Ishikawa (cell line): ENCODE data around the gene GATAD2A.

Source experiments
- CEBPB ChIP-seq: IDR thresholded peaks from 2 replicates; pipeline ENCODE4 v1.6.1; 2012
- CREB1 ChIP-seq: IDR thresholded peaks from 2 replicates; pipeline ENCODE4 v1.6.1; 2012; ENCODE audit warnings: low read depth
- EGR1 ChIP-seq: IDR thresholded peaks from 2 replicates; pipeline ENCODE4 v1.6.1; 2012
- EP300 ChIP-seq: IDR thresholded peaks from 2 replicates; pipeline ENCODE4 v1.6.1; 2012; ENCODE audit warnings: borderline replicate concordance
- FOXM1 ChIP-seq: IDR thresholded peaks from 2 replicates; pipeline ENCODE4 v1.6.1; 2012; ENCODE audit warnings: low read depth, borderline replicate concordance
- MAX ChIP-seq: IDR thresholded peaks from 2 replicates; pipeline ENCODE4 v1.6.1; 2012
- NFIC ChIP-seq: IDR thresholded peaks from 2 replicates; pipeline ENCODE4 v1.6.1; 2012
- RAD21 ChIP-seq: IDR thresholded peaks from 2 replicates; pipeline ENCODE4 v1.6.1; 2012; ENCODE audit warnings: low read depth
- TAF1 ChIP-seq: IDR thresholded peaks from 2 replicates; pipeline ENCODE4 v1.6.1; 2012; ENCODE audit warnings: low read depth, mild to moderate bottlenecking
- TCF12 ChIP-seq: IDR thresholded peaks from 2 replicates; pipeline ENCODE4 v1.6.1; 2012; ENCODE audit warnings: low read depth
- TEAD4 ChIP-seq: IDR thresholded peaks from 2 replicates; pipeline ENCODE4 v1.6.1; 2012
- USF1 ChIP-seq: IDR thresholded peaks from 2 replicates; pipeline ENCODE4 v1.6.1; 2012
- YY1 ChIP-seq: IDR thresholded peaks from 2 replicates; pipeline ENCODE4 v1.6.1; 2012; ENCODE audit warnings: low read depth
- ZBTB7A ChIP-seq: IDR thresholded peaks from 2 replicates; pipeline ENCODE4 v1.6.1; 2012; ENCODE audit warnings: low read depth
- TF ChIP-seq, protein P1 (sequence below): IDR thresholded peaks from 2 replicates; pipeline ENCODE4 v1.6.1; 2012; ENCODE audit warnings: low read depth, mild to moderate bottlenecking

GATAD2A gene

DNA sequence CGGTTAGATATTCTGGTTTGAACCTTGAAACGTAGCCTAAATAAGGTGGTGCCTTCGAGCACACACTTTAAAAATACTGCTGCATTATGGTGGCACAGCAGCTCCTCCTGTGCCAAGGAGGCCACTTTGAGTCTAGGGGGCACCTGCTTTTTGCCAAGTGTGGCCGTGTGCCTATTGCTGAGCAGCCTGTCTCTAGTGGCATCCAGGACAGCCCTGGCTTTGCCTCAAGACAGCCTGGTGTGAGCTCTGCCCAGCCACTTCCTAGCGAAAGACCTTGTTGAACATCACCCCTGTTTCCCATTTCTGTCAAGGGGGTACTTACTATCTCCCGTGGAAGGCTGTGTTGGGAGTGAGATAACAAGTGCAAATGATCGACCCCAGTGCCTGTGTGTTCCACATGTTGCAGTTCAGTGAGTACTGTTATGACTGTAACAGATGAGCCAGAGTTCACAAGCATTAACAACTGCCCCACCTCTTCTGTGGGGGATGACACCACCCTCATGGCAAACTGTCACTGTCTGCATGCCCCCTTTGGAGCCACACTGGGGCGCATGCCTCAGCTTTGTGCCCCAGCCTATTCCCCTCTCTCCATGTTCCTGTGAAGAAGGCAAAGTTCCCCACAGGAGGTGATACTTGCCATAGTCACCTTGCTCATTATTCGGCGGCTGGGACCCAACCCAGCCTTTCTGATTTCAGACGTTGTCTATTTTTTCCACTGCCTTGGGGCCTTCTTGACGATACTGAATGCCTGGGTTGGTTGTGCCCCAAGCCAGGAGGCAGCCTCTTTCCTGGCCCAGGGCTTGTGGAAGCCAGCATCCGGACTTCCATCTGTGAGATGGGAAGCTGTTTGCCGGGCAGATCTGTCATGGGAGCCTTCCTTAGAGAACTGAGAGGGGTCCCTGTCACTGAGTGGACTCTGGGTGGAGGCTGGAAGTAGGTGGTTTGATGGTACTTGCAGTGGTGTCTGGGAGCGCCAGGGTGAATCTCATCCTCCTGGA, 5.4 kb downstream of the GATAD2A start:
- TF ChIP-seq YY1 = no peak

GRCh38 chr19:19416280-19416679, 10.8 kb downstream of the GATAD2A start:
- TF ChIP-seq MAX (no peak), FOXM1 (no peak), CREB1 (no peak), CEBPB (no peak)

GRCh38 chr19:19417046-19417445, 11.6 kb downstream of the GATAD2A start:
- TF ChIP-seq TAF1 (no peak), USF1 (no peak), TEAD4 (no peak), CREB1 (no peak), EGR1 (no peak), YY1 (no peak), FOXM1 (no peak), MAX (no peak), ZBTB7A (no peak), TCF12 (no peak), EP300 (no peak), NFIC (no peak), CEBPB (no peak), RAD21 (no peak)
- TF ChIP-seq, protein P1, sequence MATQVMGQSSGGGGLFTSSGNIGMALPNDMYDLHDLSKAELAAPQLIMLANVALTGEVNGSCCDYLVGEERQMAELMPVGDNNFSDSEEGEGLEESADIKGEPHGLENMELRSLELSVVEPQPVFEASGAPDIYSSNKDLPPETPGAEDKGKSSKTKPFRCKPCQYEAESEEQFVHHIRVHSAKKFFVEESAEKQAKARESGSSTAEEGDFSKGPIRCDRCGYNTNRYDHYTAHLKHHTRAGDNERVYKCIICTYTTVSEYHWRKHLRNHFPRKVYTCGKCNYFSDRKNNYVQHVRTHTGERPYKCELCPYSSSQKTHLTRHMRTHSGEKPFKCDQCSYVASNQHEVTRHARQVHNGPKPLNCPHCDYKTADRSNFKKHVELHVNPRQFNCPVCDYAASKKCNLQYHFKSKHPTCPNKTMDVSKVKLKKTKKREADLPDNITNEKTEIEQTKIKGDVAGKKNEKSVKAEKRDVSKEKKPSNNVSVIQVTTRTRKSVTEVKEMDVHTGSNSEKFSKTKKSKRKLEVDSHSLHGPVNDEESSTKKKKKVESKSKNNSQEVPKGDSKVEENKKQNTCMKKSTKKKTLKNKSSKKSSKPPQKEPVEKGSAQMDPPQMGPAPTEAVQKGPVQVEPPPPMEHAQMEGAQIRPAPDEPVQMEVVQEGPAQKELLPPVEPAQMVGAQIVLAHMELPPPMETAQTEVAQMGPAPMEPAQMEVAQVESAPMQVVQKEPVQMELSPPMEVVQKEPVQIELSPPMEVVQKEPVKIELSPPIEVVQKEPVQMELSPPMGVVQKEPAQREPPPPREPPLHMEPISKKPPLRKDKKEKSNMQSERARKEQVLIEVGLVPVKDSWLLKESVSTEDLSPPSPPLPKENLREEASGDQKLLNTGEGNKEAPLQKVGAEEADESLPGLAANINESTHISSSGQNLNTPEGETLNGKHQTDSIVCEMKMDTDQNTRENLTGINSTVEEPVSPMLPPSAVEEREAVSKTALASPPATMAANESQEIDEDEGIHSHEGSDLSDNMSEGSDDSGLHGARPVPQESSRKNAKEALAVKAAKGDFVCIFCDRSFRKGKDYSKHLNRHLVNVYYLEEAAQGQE = no peak

- TF ChIP-seq ZBTB7A (no peak), TAF1 (no peak), RAD21 (no peak), EP300 (no peak), CREB1 (no peak), NFIC (no peak), YY1 (no peak), CEBPB (no peak), TCF12 (no peak), MAX (no peak), FOXM1 (no peak), USF1 (no peak), EGR1 (no peak), TEAD4 (no peak)
- TF ChIP-seq, protein P1 = no peak
Observed at GRCh38 chr19:19417628-19418245, 12.3 kb downstream of the GATAD2A start.

GRCh38 chr19:19418555-19419260, 13.2 kb downstream of the GATAD2A start:
- TF ChIP-seq RAD21 (no peak), USF1 (no peak), TAF1 (no peak), ZBTB7A (no peak), TCF12 (no peak), CEBPB (no peak), TEAD4 (no peak), FOXM1 (no peak), CREB1 (no peak), EP300 (no peak), EGR1 (no peak), NFIC (no peak)
- TF ChIP-seq, protein P1 = no peak
